HTERT RPE-1 (cell line): Measurements from ENCODE around the gene BPIFB1.

ENCODE experiments used
- in situ Hi-C: fragments of 300-500 bp; cut with MboI; formaldehyde crosslinking; loops from 4 replicates; pipeline ENCODE4 v1.14.3; 2020; ENCODE audit warnings: low sequenced_read_pairs

BPIFB1 gene

GRCh38 chr20:33282991-33283555, at the start of gene BPIFB1:
Gene BPIFB1, plus strand, starts transcription at chr20:33283214. Its CDS starts 2,860 bp downstream, at chr20:33286074.
- in situ Hi-C loops: no loop called here

- in situ Hi-C loops: no loop called here
These were observed 49.0 kb upstream of the BPIFB1 start for GRCh38 chr20:33234050-33234449.

- in situ Hi-C loops: no loop called here
These were observed 47.3 kb upstream of the BPIFB1 start, which contains the start of gene BPIFA1 for GRCh38 chr20:33235696-33236095. Gene BPIFA1, plus strand, starts transcription at chr20:33235996. Its CDS starts 1,716 bp downstream, at chr20:33237712.

- in situ Hi-C loops: no loop called here
These were observed 46.7 kb upstream of the BPIFB1 start for GRCh38 chr20:33236351-33236750.

GRCh38 chr20:33237989-33238388, 45.0 kb upstream of the BPIFB1 start:
- in situ Hi-C loops: no loop called here

- in situ Hi-C loops: no loop called here
These were observed 43.6 kb upstream of the BPIFB1 start for GRCh38 chr20:33239418-33239817.

- in situ Hi-C loops: no loop called here
These were observed 42.9 kb upstream of the BPIFB1 start for GRCh38 chr20:33239979-33240736.

GRCh38 chr20:33240923-33241322, 42.1 kb upstream of the BPIFB1 start:
- in situ Hi-C loops: no loop called here

- in situ Hi-C loops: no loop called here
These were observed 40.5 kb upstream of the BPIFB1 start for GRCh38 chr20:33242319-33243100.

- in situ Hi-C loops: no loop called here
These were observed 36.9 kb upstream of the BPIFB1 start for GRCh38 chr20:33246077-33246476.

- in situ Hi-C loops: no loop called here
These were observed 33.6 kb upstream of the BPIFB1 start for GRCh38 chr20:33249456-33249855.

GRCh38 chr20:33250666-33251065, 32.3 kb upstream of the BPIFB1 start:
- in situ Hi-C loops: no loop called here

GRCh38 chr20:33251496-33251895, 31.5 kb upstream of the BPIFB1 start:
- in situ Hi-C loops: no loop called here

- in situ Hi-C loops: no loop called here
These were observed 30.6 kb upstream of the BPIFB1 start for GRCh38 chr20:33252460-33252859.

GRCh38 chr20:33255005-33255404, 28.0 kb upstream of the BPIFB1 start:
- in situ Hi-C loops: no loop called here

- in situ Hi-C loops: no loop called here
These were observed 25.8 kb upstream of the BPIFB1 start for GRCh38 chr20:33257237-33257636.

GRCh38 chr20:33259371-33259770, 23.6 kb upstream of the BPIFB1 start:
- in situ Hi-C loops: no loop called here

GRCh38 chr20:33261465-33261864, 21.5 kb upstream of the BPIFB1 start:
- in situ Hi-C loops: no loop called here

- in situ Hi-C loops: no loop called here
These were observed 20.4 kb upstream of the BPIFB1 start for GRCh38 chr20:33262658-33263065.

- in situ Hi-C loops: no loop called here
These were observed 19.2 kb upstream of the BPIFB1 start for GRCh38 chr20:33263784-33264183.

- in situ Hi-C loops: no loop called here
These were observed 15.3 kb upstream of the BPIFB1 start for GRCh38 chr20:33267701-33268100.
